ENCODE data around the gene PTPA.
A peak's percentile ranks its signal among the peaks of the same experiment; 100 is the strongest.

The PTPA gene

DNA sequence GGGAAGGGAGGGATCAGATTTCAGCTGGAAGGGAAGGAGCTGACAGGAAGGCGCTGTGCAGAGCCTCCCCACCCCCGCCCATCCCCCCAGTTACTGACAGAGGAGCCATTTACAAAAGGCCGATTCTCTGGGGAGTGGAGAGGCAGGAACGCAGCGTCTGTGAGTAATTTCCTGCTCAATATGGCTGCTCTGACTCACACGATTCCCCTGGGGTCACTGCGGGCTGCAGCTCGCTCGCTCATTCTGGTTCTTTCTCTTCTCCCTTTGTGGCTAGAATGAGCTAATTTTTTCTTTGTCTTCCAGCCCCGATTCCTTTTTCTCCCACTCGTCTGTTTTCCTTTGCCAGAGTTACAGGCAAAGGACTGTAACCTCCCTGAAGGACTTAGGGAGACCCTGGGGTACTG lies 28.8 kb downstream of the PTPA start (continued):
- TF ChIP-seq, protein P1, sequence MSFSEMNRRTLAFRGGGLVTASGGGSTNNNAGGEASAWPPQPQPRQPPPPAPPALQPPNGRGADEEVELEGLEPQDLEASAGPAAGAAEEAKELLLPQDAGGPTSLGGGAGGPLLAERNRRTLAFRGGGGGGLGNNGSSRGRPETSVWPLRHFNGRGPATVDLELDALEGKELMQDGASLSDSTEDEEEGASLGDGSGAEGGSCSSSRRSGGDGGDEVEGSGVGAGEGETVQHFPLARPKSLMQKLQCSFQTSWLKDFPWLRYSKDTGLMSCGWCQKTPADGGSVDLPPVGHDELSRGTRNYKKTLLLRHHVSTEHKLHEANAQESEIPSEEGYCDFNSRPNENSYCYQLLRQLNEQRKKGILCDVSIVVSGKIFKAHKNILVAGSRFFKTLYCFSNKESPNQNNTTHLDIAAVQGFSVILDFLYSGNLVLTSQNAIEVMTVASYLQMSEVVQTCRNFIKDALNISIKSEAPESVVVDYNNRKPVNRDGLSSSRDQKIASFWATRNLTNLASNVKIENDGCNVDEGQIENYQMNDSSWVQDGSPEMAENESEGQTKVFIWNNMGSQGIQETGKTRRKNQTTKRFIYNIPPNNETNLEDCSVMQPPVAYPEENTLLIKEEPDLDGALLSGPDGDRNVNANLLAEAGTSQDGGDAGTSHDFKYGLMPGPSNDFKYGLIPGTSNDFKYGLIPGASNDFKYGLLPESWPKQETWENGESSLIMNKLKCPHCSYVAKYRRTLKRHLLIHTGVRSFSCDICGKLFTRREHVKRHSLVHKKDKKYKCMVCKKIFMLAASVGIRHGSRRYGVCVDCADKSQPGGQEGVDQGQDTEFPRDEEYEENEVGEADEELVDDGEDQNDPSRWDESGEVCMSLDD (tag by site-specific recombination; IDR thresholded peaks at IDR 0.05) = peak; percentile 78; the same call in 1 of the 2 replicates
- TF ChIP-seq ZSCAN23 (tag by site-specific recombination; IDR thresholded peaks at IDR 0.05) = peak; percentile 75
- TF ChIP-seq FEZF1 (tag by site-specific recombination; IDR thresholded peaks at IDR 0.05) = peak; percentile 71
- no peak for TF ChIP-seq ZNF560 (tag by site-specific recombination; IDR thresholded peaks at IDR 0.05; ENCODE audit: borderline replicate concordance)
- TF ChIP-seq ZNF24 (tag by site-specific recombination; IDR thresholded peaks at IDR 0.05) = peak; percentile 49; the same call in 1 of the 2 replicates
- TF ChIP-seq ZSCAN16 (tag by site-specific recombination; IDR thresholded peaks at IDR 0.05) = peak; percentile 75; the same call in 1 of the 2 replicates
- peak; percentile 98 for TF ChIP-seq KLF10 (tag by site-specific recombination; IDR thresholded peaks at IDR 0.05)
- peak; percentile 95 for TF ChIP-seq ZEB2 (tag by site-specific recombination; IDR thresholded peaks at IDR 0.05)
- no peak for TF ChIP-seq ZNF311 (tag by site-specific recombination; IDR thresholded peaks at IDR 0.05; ENCODE audit: borderline replicate concordance)
- TF ChIP-seq HOXD13 (CRISPR knock-in tag; IDR thresholded peaks at IDR 0.05; ENCODE audit: borderline replicate concordance) = no peak
- peak; percentile 81 for TF ChIP-seq ZNF610 (tag by site-specific recombination; IDR thresholded peaks at IDR 0.05; ENCODE audit: borderline replicate concordance)
- TF ChIP-seq, protein P2, sequence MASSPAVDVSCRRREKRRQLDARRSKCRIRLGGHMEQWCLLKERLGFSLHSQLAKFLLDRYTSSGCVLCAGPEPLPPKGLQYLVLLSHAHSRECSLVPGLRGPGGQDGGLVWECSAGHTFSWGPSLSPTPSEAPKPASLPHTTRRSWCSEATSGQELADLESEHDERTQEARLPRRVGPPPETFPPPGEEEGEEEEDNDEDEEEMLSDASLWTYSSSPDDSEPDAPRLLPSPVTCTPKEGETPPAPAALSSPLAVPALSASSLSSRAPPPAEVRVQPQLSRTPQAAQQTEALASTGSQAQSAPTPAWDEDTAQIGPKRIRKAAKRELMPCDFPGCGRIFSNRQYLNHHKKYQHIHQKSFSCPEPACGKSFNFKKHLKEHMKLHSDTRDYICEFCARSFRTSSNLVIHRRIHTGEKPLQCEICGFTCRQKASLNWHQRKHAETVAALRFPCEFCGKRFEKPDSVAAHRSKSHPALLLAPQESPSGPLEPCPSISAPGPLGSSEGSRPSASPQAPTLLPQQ (tag by site-specific recombination; IDR thresholded peaks at IDR 0.05) = peak; percentile 53
- TF ChIP-seq ZNF660 (tag by site-specific recombination; IDR thresholded peaks at IDR 0.05) = peak; percentile 84
- TF ChIP-seq ZBTB17 (tag by site-specific recombination; IDR thresholded peaks at IDR 0.05) = peak; percentile 92
- TF ChIP-seq OVOL3 (tag by site-specific recombination; IDR thresholded peaks at IDR 0.05) = peak; percentile 23; the same call in 1 of the 2 replicates
- 0 out of 2 replicates have a peak, but pooled peaks have one; percentile 10 for TF ChIP-seq ZNF146 (tag by site-specific recombination; IDR thresholded peaks at IDR 0.05)
- TF ChIP-seq, protein P3, sequence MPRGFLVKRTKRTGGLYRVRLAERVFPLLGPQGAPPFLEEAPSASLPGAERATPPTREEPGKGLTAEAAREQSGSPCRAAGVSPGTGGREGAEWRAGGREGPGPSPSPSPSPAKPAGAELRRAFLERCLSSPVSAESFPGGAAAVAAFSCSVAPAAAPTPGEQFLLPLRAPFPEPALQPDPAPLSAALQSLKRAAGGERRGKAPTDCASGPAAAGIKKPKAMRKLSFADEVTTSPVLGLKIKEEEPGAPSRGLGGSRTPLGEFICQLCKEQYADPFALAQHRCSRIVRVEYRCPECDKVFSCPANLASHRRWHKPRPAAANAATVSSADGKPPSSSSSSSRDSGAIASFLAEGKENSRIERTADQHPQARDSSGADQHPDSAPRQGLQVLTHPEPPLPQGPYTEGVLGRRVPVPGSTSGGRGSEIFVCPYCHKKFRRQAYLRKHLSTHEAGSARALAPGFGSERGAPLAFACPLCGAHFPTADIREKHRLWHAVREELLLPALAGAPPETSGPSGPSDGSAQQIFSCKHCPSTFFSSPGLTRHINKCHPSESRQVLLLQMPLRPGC (tag by site-specific recombination; IDR thresholded peaks at IDR 0.05) = peak; percentile 92
- peak; percentile 83; the same call in 1 of the 2 replicates for TF ChIP-seq BCL11B (tag by site-specific recombination; IDR thresholded peaks at IDR 0.05; ENCODE audit: low read depth)
- TF ChIP-seq YY1 (tag by site-specific recombination; IDR thresholded peaks at IDR 0.05) = peak; percentile 90
- TF ChIP-seq ZBTB7A (tag by site-specific recombination; IDR thresholded peaks at IDR 0.05; ENCODE audit: low read depth) = peak; percentile 53; the same call in 1 of the 2 replicates
- 0 out of 2 replicates have a peak, but pooled peaks have one; percentile 19 for TF ChIP-seq ZNF623 (tag by site-specific recombination; IDR thresholded peaks at IDR 0.05)
- TF ChIP-seq SP2 (tag by site-specific recombination; IDR thresholded peaks at IDR 0.05) = peak; percentile 75
- TF ChIP-seq ZNF449 (tag by site-specific recombination; IDR thresholded peaks at IDR 0.05) = peak; percentile 51; the same call in 1 of the 2 replicates
- TF ChIP-seq ZIC2 (tag by site-specific recombination; IDR thresholded peaks at IDR 0.05) = peak; percentile 69
- TF ChIP-seq GFI1B (tag by site-specific recombination; IDR thresholded peaks at IDR 0.05) = peak; percentile 75; the same call in 1 of the 2 replicates
- TF ChIP-seq, protein P4, sequence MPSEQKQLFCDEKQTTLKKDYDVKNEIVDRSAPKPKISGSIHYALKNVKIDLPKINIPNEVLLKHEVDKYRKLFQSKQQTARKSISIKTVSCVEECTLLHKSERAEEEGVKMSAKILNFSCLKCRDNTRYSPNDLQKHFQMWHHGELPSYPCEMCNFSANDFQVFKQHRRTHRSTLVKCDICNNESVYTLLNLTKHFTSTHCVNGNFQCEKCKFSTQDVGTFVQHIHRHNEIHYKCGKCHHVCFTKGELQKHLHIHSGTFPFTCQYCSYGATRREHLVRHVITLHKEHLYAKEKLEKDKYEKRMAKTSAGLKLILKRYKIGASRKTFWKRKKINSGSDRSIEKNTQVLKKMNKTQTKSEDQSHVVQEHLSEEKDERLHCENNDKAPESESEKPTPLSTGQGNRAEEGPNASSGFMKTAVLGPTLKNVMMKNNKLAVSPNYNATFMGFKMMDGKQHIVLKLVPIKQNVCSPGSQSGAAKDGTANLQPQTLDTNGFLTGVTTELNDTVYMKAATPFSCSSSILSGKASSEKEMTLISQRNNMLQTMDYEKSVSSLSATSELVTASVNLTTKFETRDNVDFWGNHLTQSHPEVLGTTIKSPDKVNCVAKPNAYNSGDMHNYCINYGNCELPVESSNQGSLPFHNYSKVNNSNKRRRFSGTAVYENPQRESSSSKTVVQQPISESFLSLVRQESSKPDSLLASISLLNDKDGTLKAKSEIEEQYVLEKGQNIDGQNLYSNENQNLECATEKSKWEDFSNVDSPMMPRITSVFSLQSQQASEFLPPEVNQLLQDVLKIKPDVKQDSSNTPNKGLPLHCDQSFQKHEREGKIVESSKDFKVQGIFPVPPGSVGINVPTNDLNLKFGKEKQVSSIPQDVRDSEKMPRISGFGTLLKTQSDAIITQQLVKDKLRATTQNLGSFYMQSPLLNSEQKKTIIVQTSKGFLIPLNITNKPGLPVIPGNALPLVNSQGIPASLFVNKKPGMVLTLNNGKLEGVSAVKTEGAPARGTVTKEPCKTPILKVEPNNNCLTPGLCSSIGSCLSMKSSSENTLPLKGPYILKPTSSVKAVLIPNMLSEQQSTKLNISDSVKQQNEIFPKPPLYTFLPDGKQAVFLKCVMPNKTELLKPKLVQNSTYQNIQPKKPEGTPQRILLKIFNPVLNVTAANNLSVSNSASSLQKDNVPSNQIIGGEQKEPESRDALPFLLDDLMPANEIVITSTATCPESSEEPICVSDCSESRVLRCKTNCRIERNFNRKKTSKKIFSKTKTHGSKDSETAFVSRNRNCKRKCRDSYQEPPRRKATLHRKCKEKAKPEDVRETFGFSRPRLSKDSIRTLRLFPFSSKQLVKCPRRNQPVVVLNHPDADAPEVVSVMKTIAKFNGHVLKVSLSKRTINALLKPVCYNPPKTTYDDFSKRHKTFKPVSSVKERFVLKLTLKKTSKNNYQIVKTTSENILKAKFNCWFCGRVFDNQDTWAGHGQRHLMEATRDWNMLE (tag by site-specific recombination; conservative IDR thresholded peaks at IDR 0.05; ENCODE audit: low read depth) = 0 out of 2 replicates have a peak, but pooled peaks have one; percentile 30
- TF ChIP-seq ZNF571 (tag by site-specific recombination; IDR thresholded peaks at IDR 0.05) = no peak

Measured in HEK293 (cell line).